Choroid plexus epithelial cell (primary cell): ENCODE data around the gene PPDPF.

Experiments used
- DNase-seq: peaks from one replicate; pipeline ENCODE4 v3.0.0-alpha.2; 2010; ENCODE audit warnings: low read depth
- H3K4me3 ChIP-seq: 2 replicates; pipeline ENCODE4 v1.5.1; 2011; ENCODE audit warnings: low read depth, mild to moderate bottlenecking, control low read depth, low read length, moderate library complexity
- CTCF ChIP-seq: conservative IDR thresholded peaks from 2 replicates; pipeline ENCODE4 v1.5.1; 2011; ENCODE audit warnings: low read depth, mild to moderate bottlenecking, control low read depth, inconsistent platforms, low read length, moderate library complexity

PPDPF gene

GRCh38 chr20:63500902-63501817 lies 19.4 kb upstream of the PPDPF start:
- TF ChIP-seq CTCF, result no peak
- H3K4me3 ChIP-seq, result no peak overlapping the region

DNA sequence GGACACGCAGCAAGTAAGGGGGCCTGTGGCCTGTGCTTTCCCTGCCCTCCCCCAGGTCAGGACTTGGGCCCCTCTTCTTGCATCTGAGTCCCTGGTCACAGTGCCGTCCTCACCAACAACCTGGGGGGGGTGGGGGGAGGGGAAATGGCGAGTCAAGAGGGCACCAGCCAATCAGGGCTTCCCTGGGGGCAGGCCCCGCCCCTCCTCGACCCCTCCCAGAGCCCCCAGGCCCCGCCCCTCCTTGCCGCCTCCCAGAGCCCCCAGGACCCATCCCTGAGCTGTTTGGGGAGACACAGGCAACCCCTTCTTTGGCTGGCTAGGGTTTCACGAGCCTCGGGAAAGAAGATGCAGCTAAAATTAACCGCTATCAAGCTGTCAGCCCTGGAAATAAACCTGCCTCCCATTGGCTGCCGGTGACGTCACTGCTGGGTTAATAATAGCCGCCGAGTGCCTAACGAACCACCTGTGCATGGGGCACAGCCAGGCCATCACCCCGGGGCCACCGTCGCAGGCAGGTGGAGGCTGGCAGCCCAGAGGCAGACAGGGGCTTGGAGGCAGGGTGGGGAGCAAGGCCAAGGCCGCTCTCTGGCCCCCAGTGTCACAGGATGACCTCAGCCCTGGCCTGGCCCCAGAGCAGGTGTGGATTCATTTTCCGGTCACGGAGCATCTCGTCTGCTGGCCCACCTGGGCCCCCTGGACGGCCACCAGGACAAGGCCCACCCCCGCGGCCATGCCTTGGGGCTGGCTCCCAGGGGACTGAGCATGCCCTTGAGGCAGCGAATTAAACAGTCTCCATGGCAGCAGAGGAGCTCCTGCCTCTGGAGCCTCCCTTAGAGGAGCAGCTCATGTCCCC lies 18.5 kb upstream of the PPDPF start:
- TF ChIP-seq CTCF, result no peak
- H3K4me3 ChIP-seq, result no peak overlapping the region
- peak; percentile 19 for DNase-seq

More at GRCh38 chr20:63500902-63501817, 19.4 kb upstream of the PPDPF start:
- DNase-seq, result no peak

DNA sequence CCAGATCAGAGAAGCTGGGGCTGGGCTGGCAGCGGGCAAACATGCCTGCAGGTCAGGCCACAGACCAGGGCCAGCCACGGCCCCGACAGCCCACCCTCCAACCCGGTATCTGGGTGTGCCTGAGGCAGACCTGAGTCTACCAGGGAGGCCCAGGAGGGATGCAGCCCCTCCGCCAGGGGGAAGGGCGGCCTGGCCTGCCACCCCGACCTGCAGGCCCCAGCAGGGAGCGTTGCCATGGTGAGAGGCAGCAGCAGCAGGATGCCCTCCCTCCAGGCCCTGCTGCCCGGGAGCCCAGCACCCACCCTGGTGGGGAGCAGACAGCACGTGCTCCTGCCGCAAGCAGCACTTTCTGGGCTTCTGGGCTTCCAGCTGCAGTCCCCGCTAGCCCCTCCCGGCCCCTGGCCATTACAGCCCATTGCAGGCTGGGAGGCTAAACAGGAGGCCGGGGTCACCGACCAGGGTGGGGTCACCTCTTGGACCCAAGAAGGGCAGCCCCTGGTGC lies 17.8 kb upstream of the PPDPF start:
- no peak for DNase-seq
- H3K4me3 ChIP-seq, result no peak overlapping the region
- TF ChIP-seq CTCF, result no peak

GRCh38 chr20:63503524-63503923 lies 17.0 kb upstream of the PPDPF start:
- no peak overlapping the region for H3K4me3 ChIP-seq
- no peak for DNase-seq
- TF ChIP-seq CTCF, result no peak

- no peak for DNase-seq
- H3K4me3 ChIP-seq, result no peak overlapping the region
- no peak for TF ChIP-seq CTCF
These were observed 15.9 kb upstream of the PPDPF start for GRCh38 chr20:63504642-63505041.

- DNase-seq, result no peak
- no peak for TF ChIP-seq CTCF
- H3K4me3 ChIP-seq, result no peak overlapping the region
These were observed 15.3 kb upstream of the PPDPF start for GRCh38 chr20:63505281-63505680.
